HS-27A (cell line): ENCODE results near the gene PFKM.

Experiments
- DNase-seq: peaks from one replicate; pipeline ENCODE4 v3.0.0-alpha.2; 2012; ENCODE audit warnings: low read depth, missing footprints

Gene PFKM

GRCh38 chr12:48187916-48188695, 68.9 kb downstream of the PFKM start:
- DNase-seq, result no peak

- peak; percentile 36 for DNase-seq
These were observed 70.4 kb downstream of the PFKM start for GRCh38 chr12:48189331-48190125.

GRCh38 chr12:48191096-48191495, 71.9 kb downstream of the PFKM start:
- DNase-seq, result no peak

- DNase-seq, result no peak
These were observed 73.7 kb downstream of the PFKM start for GRCh38 chr12:48192861-48193260.

DNA sequence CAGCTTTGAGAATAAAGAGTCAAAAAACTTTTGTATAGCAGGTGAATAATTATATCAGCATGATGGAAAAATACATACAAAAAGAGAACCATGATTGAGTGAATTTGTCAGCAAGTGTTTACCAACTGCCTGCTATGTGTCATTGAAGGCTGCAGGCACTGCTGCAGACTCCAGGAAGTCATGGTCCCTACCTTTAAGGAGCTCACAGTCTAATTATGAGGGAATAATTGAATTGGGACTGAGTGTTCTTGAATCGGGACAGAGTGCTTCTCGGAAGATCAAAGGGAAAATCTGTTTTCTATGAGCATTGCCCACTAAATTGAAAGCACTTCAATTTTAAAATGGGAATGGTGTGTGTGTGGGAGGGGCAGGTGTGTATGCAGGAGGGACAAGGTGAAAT, 74.5 kb downstream of the PFKM start:
- no peak for DNase-seq

DNA sequence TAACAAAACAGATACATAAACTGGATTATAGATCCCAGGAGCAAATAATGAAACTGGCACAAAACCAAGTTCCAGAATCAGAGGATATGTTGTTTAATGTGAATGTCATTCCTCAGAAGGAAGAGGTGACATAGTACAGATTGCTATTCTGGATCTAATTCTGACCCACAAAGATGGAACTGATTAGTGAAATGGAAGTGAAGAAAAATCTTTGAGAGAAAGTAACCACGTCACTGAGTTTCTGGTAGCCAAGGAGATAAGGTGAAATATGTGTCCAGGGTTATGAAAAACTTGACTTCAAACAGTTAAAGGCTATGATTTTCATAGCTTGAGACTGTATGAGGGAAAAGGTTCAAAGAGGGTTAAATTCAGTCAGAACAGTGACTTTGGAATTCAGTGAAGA, 75.6 kb downstream of the PFKM start:
- DNase-seq, result no peak
